ENCODE measurements around the gene SLC35F4. TPM values are rescaled to one million over a fixed set of nuclear protein-coding genes. Genes with fewer than 3 reads are reported as not detected.

The SLC35F4 gene
- total and polyA plus RNA-seq, 10 of the 15 experiments (the other 5 are each of a cell fraction or from before 2014, with no cell fraction given): 0.06 to 0.30 TPM; not detected in 8

DNA sequence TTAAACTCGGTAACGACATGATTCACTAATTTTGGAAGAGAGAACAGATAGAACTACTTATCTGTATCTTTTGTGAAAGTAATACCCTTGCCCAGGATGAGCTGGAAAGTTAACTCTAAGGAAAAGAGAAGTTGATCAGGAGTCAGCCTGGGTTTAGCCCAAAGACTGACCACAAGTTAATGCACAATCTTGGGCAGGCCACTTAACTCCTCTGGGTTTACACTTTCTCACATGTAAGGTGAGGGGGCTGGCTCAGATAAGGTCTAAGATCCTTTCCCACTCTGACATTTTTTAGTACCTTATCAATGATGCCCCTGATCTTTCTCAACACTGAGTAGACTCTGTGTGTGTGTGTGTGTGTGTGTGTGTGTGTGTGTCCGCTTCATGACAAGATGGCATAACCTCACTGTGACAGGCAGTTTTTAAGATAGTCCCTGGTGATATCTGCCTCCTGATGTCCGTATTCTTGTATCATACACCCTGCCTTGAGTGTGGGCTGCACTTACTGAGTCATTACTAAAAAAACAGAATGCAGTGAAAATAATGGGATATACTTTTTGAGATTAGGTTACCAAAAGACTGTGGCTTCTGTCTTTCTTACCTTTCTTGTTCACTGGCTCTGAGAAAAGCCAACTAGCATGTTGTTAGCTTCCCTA is 316.0 kb downstream of the SLC35F4 start:
- DNase-seq (ENCODE audit: low read depth, low spot score): no peak
- Histone ChIP-seq H4K20me1 (ENCODE audit: control insufficient read depth, insufficient read depth) (no peaks in the 10 kb centered on the region), H3K4me1 (ENCODE audit: control insufficient read depth, insufficient read depth, low read length) (no peaks in the 10 kb centered on the region), H2AFZ (ENCODE audit: control insufficient read depth, low read depth, low read length) (no peak overlapping the region), H3K4me3 (no peak overlapping the region), H3K9ac (ENCODE audit: control insufficient read depth, insufficient read depth, low read length) (no peak overlapping the region), H3K9me3 (replicated peaks; ENCODE audit: control insufficient read depth, insufficient read depth, low read length) (no peaks in the 10 kb centered on the region), H3K27me3 (replicated peaks in 1 of 2; ENCODE audit: control insufficient read depth in 2 of 2, insufficient read depth in 2 of 2, low read length in 1 of 2) (no peaks in the 10 kb centered on the region), H3K4me2 (ENCODE audit: control insufficient read depth, insufficient read depth) (no peak overlapping the region), H3K79me2 (ENCODE audit: control insufficient read depth, insufficient read depth, low read length) (no peaks in the 10 kb centered on the region), H3K27ac (ENCODE audit: control insufficient read depth, insufficient read depth) (no peak overlapping the region), H3K36me3 (ENCODE audit: control insufficient read depth in 2 of 2, insufficient read depth in 2 of 2, low read length in 1 of 2) (no peaks in the 10 kb centered on the region)
- RAD21 ChIA-PET (ENCODE audit: unreplicated experiment): interaction anchor here (0.7 to 4.3 kb wide), 3 partner anchors 8 to 15 kb away, joined by 3 to 26 read pairs (median 4); no protein-coding TSS in a partner anchor
- ATAC-seq: peak; percentile 70
- SMC1A ChIA-PET (ENCODE audit: uncharacterized antibody, unreplicated experiment): interaction anchor here (1.5 to 6.4 kb wide), 2 partner anchors 11 to 23 kb away, joined by 6 to 82 read pairs; no protein-coding TSS in a partner anchor
- BruUV-seq (replicated peaks): no TSS peak
- no peak for FAIRE-seq
- WGBS (ENCODE audit: insufficient coverage, insufficient replicate concordance, low lambda C conversion rate, missing lambda C conversion rate): 37% methylated on average over 4 of the region's 4 CpGs
- in situ Hi-C loops (cut with MboI): no loop called here
- TF ChIP-seq IKZF2 (IDR thresholded peaks at IDR 0.05) (peak in 1 of 2 experiments; percentile 16; a peak in 1 of 4 replicates), GATAD2B (conservative IDR thresholded peaks at IDR 0.05; ENCODE audit: low read depth) (no peak), ESRRA (IDR thresholded peaks at IDR 0.05; ENCODE audit: low read length) (no peak)
- POLR2A ChIA-PET: interaction anchor here (1.9 kb wide), 1 partner anchor 9 kb away, joined by 6 read pairs; no protein-coding TSS in a partner anchor
- CTCF ChIA-PET: interaction anchor here (1.2 to 4.3 kb wide), 2 partner anchors 12 to 17 kb away, joined by 3 to 19 read pairs; no protein-coding TSS in a partner anchor
- intact Hi-C loops (cut with micrococcal nuclease; ENCODE audit: unreplicated experiment): no loop called here

DNA sequence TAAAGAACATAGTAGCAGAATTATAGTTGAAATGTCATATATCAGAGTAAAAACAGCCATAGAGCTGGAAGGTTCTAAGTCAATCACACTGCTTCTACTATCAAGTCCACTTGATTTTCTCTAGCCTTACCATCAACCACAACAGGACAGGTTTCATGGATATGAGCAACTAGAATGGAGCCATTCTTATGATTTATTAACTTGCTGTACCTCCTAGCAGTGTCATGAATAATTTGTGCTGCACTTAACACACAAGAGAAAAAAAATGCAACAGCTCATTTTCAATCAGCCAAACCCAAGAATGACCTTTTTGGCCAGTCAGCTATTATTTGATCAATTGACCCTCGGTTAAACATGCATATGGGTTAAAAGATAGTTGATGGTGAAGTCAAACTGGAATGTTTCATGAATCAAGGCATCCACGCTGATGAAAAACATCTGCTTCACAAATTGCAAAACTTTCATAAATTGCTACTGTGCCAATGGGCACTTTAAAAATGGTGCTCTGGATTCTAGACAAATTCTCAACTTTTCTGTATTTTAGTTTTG is 316.8 kb downstream of the SLC35F4 start:
- POLR2A ChIA-PET: interaction anchor here (1.9 kb wide), 1 partner anchor 9 kb away, joined by 6 read pairs; no protein-coding TSS in a partner anchor
- H3K36me3 ChIP-seq (ENCODE audit: control insufficient read depth in 2 of 2, insufficient read depth in 2 of 2, low read length in 1 of 2): no peaks in the 10 kb centered on the region
- 0% methylated on average over 2 of the region's 2 CpGs for WGBS (ENCODE audit: insufficient coverage, insufficient replicate concordance, low lambda C conversion rate, missing lambda C conversion rate)
- no peaks in the 10 kb centered on the region for H3K27me3 ChIP-seq (replicated peaks in 1 of 2; ENCODE audit: control insufficient read depth in 2 of 2, insufficient read depth in 2 of 2, low read length in 1 of 2)
- H3K4me3 ChIP-seq: no peak overlapping the region
- no peak for FAIRE-seq
- no peaks in the 10 kb centered on the region for H3K79me2 ChIP-seq (ENCODE audit: control insufficient read depth, insufficient read depth, low read length)
- H3K4me1 ChIP-seq (ENCODE audit: control insufficient read depth, insufficient read depth, low read length): no peaks in the 10 kb centered on the region
- no peak for DNase-seq (ENCODE audit: low read depth, low spot score)
- no peak overlapping the region for H3K9ac ChIP-seq (ENCODE audit: control insufficient read depth, insufficient read depth, low read length)
- intact Hi-C loops (cut with micrococcal nuclease; ENCODE audit: unreplicated experiment): no loop called here
- CTCF ChIA-PET: interaction anchor here (1.1 to 4.3 kb wide), 5 partner anchors 10 to 78 kb away, joined by 3 to 19 read pairs (median 3); no protein-coding TSS in a partner anchor
- no TSS peak for BruUV-seq (replicated peaks)
- in situ Hi-C loops (cut with MboI): no loop called here
- H4K20me1 ChIP-seq (ENCODE audit: control insufficient read depth, insufficient read depth): no peaks in the 10 kb centered on the region
- H3K9me3 ChIP-seq (replicated peaks; ENCODE audit: control insufficient read depth, insufficient read depth, low read length): no peaks in the 10 kb centered on the region
- H3K4me2 ChIP-seq (ENCODE audit: control insufficient read depth, insufficient read depth): no peak overlapping the region
- SMC1A ChIA-PET (ENCODE audit: uncharacterized antibody, unreplicated experiment): interaction anchor here (1.4 to 6.4 kb wide), 4 partner anchors 12 to 163 kb away, joined by 3 to 82 read pairs (median 6); no protein-coding TSS in a partner anchor
- no peak for ATAC-seq
- H3K27ac ChIP-seq (ENCODE audit: control insufficient read depth, insufficient read depth): no peak overlapping the region
- H2AFZ ChIP-seq (ENCODE audit: control insufficient read depth, low read depth, low read length): no peak overlapping the region
- RAD21 ChIA-PET (ENCODE audit: unreplicated experiment): interaction anchor here (1.2 to 4.3 kb wide), 3 partner anchors 9 to 13 kb away, joined by 4 to 26 read pairs (median 4); no protein-coding TSS in a partner anchor
- TF ChIP-seq, protein P1, sequence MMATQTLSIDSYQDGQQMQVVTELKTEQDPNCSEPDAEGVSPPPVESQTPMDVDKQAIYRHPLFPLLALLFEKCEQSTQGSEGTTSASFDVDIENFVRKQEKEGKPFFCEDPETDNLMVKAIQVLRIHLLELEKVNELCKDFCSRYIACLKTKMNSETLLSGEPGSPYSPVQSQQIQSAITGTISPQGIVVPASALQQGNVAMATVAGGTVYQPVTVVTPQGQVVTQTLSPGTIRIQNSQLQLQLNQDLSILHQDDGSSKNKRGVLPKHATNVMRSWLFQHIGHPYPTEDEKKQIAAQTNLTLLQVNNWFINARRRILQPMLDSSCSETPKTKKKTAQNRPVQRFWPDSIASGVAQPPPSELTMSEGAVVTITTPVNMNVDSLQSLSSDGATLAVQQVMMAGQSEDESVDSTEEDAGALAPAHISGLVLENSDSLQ (IDR thresholded peaks at IDR 0.05): no peak
- TF ChIP-seq TAF1 (IDR thresholded peaks at IDR 0.05; ENCODE audit: borderline replicate concordance, low read depth, low read length) (no peak), KDM1A (IDR thresholded peaks at IDR 0.05; ENCODE audit: borderline replicate concordance) (no peak), NBN (IDR thresholded peaks at IDR 0.05) (no peak), NR2F1 (conservative IDR thresholded peaks at IDR 0.05) (no peak), TCF7 (IDR thresholded peaks at IDR 0.05; ENCODE audit: borderline replicate concordance) (no peak), ZBED1 (IDR thresholded peaks at IDR 0.05; ENCODE audit: borderline replicate concordance) (no peak), NFIC (IDR thresholded peaks at IDR 0.05; ENCODE audit: low read depth, low read length) (no peak), RUNX3 (IDR thresholded peaks at IDR 0.05; ENCODE audit: low read length) (no peak), EP300 (IDR thresholded peaks at IDR 0.05; ENCODE audit: borderline replicate concordance in 1 of 2, control insufficient read depth in 1 of 2, low read depth in 2 of 2, low read length in 2 of 2) (no peak), PML (IDR thresholded peaks at IDR 0.05; ENCODE audit: low read length) (no peak), SMAD1 (IDR thresholded peaks at IDR 0.05; ENCODE audit: low read depth, partially characterized antibody) (no peak), ZNF207 (IDR thresholded peaks at IDR 0.05; ENCODE audit: borderline replicate concordance) (no peak), ZNF24 (IDR thresholded peaks at IDR 0.05) (no peak), SMAD5 (IDR thresholded peaks at IDR 0.05; ENCODE audit: low read depth) (no peak)
